HG02642 (cell line): Measurements from ENCODE around the gene PHTF2.
"Not testable (repeated sequence)": the region's sequence is repeated elsewhere in the genome, so short reads cannot be mapped to it uniquely, and the experiment has no call there.

Experiments
- ATAC-seq: cut with Tn5 transposase; IDR thresholded peaks from one replicate; pipeline ENCODE4 v1.9.1; 2021; ENCODE audit warnings: mild to moderate bottlenecking; ENCODE audit not compliant: unreplicated experiment, poor library complexity

The PHTF2 gene

GRCh38 chr7:77980087-77980713 lies 181.6 kb downstream of the PHTF2 start:
- ATAC-seq = no peak

DNA sequence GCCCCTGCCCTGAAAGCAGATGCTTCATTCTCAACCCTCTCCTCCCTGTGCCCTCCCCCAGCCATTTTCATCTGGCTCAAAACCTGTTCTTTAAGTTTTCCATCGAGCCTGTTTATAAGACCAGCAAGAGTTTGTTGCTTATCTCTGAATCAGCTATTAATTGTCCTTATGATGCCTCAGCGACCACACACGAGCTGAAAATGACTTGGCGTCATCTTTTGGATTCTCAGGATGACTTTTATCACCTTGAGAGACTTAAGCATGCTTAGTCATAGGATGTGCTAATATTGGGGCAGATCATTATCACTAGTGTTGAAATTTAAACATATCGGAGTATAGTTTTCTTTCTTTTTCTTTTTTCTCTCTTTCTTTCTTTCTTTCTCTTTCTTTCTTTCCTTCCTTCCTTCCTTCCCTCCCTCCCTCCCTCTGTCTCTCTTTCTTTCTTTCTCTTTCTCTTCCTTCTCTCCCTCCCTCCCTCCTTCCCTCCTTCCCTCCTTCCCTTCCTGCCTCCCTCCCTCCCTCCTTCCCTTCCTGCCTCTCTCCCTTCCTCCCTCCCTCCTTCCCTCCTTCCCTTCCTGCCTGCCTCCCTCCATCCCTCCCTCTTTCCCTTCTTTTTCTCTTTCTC lies 184.5 kb downstream of the PHTF2 start:
- ATAC-seq = no peak

DNA sequence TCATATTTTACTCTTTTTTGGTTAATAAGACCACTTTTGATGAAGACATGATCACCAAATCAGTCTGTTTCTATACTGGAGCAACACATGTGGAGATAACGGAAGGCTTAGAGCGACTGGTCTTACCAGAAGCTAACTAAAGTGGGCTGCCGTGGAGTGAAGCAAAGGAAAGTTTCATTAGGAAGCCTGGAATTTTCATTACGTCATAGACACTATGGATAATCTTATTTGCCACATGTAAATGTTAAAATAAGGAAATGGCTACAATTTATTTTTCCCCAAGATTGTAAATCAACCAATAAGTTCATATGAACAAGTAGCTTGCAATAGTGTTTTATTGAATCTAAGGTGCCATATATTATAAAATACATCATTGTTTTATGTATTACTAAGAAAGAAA lies 185.4 kb downstream of the PHTF2 start:
- ATAC-seq = no peak

DNA sequence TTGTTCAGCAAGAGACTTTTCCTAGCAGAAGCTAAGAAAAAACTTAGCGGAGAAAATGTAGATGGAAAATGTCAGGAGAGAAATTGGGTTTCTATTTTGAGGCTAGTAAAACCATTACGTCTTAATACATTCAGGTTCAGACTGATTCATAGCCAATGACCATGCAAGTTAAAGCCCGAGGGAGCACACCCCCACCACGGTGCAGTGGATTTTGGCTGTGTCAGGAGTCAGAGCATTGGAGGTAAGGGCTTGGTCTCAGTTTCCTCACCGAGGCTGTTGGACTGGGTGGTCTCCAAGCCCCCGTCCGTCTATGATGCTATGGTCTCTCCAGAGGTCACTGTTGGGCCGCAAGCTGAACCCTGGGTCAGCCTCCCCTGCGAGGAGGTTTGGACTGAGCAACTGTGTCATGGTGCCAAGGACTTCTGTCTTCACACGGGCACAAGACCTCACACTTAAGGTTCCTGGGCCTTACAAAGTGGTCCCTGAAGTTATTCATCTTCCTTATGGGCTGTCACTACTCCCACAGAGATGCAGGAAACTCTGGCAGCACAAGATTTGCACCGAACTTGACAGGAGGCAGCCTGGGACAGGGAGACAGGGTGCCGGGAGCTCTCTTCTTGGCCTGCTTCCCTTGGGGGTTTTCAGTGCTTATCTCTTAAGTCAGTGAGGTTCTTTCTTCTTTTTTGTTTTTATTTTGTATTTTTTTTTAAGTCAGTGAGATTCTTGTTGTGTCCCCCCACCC lies 186.8 kb downstream of the PHTF2 start:
- ATAC-seq = no peak

GRCh38 chr7:77985974-77986339 lies 187.4 kb downstream of the PHTF2 start:
- no peak for ATAC-seq

- no peak for ATAC-seq
Observed at GRCh38 chr7:77989981-77990566, 191.5 kb downstream of the PHTF2 start.

DNA sequence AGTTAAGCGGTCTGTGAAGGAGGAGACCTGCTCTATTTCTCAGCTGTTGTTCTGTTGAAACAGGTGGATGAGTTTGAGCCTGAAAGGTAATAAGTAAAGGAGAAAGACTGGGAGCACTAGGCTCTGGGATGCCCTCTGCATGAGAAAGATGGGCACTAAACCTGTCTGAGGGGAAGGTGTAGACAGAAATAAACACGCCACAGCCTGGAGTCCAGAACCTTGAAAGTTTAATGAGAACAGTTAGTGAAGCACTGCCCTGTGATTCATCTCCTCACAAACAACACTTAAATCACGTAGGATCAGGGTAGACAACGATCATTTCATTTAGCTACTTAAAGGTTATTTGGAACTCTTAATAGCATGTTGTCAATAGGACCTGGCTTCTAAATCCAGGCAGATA lies 193.1 kb downstream of the PHTF2 start:
- ATAC-seq = no peak

DNA sequence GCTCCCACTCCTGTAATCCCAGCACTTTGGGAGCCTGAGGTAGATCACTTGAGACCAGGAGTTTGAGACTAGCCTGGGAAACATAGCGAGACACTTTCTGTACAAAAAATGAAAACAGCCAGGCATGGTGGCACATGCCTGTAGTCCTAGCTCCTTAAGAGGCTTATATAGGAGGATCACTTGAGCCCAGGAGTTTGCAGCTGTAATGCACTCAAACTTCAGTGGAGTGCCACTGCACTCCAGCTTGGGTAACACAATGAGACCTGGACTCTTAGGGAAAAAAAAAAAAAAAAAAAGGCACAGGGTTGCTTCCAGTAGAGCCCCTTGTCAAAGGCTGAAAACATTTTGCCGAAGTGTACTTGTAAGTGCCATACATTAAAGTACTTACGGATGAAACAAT lies 195.3 kb downstream of the PHTF2 start:
- no peak for ATAC-seq

GRCh38 chr7:77995717-77996116 lies 197.1 kb downstream of the PHTF2 start:
- no peak for ATAC-seq

DNA sequence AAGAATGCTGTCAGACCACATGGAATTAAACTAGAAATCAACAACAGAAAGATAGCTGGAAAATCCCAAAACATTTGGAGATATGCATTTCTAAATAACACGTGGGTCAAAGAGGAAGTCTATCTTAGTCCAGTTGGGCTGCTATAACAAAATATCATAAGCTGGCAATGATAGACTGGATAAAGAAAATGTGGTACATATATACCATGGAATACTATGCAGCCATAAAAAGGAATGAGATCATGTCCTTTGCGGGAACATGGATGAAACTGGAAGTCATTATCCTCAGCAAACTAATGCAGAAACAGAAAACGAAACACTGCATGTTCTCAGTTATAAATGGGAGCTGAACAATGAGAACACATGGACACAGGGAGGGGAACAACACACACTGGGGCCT lies 200.6 kb downstream of the PHTF2 start:
- ATAC-seq = not testable (repeated sequence)

DNA sequence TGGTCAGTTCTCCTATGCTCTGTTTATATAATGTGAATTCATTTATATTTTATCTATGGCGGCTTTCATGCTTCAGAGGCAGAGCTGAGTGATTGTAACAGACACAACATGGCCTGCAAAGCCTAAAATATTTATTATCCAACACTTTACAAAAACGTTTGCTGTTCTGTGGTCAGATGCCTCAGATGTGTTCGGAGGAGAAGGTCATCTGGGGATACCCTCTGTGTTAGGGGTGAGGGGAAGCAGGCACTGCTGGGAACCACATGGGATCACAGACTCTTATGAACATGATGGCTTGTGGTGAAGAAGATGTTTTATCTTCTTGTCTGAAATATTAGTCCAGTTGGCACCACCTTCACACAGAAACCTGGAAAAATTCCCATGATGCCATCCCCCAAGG lies 203.4 kb downstream of the PHTF2 start:
- no peak for ATAC-seq

- no peak for ATAC-seq
Observed at GRCh38 chr7:78002715-78003114, 204.1 kb downstream of the PHTF2 start.

GRCh38 chr7:78006063-78006755 lies 207.6 kb downstream of the PHTF2 start:
- no peak for ATAC-seq
